K562 (cell line): Measurements from ENCODE around the gene DCAKD. TPM values are rescaled to one million over a fixed set of nuclear protein-coding genes. Genes with fewer than 3 reads are reported as not detected.

Source experiments
- BRF1 ChIP-seq: IDR thresholded peaks from 3 replicates; pipeline ENCODE4 v1.6.1; 2011; ENCODE audit warnings: borderline replicate concordance, mild to moderate bottlenecking; ENCODE audit not compliant: insufficient read length; ENCODE audit errors: extremely low read depth
- DDX20 ChIP-seq: fragments of 450-650 bp; IDR thresholded peaks from 2 replicates; pipeline ENCODE4 v1.6.1; 2016; ENCODE audit warnings: missing genetic modification characterization, low read depth, mild to moderate bottlenecking, missing compliant biosample characterization, moderate library complexity
- DLX4 ChIP-seq: fragments of 250-450 bp; sonication (Bioruptor Pico); IDR thresholded peaks from 2 replicates; pipeline ENCODE4 v1.6.1; 2021; ENCODE audit warnings: mild to moderate bottlenecking
- ESRRA ChIP-seq: fragments of 450-650 bp; IDR thresholded peaks from 2 replicates; pipeline ENCODE4 v1.6.1; 2014; ENCODE audit warnings: low read depth, mild to moderate bottlenecking, moderate library complexity, borderline replicate concordance
- FOXK1 ChIP-seq: sonication (generic); formaldehyde crosslinking; IDR thresholded peaks from 2 replicates; pipeline ENCODE4 v1.8.0; 2022; ENCODE audit warnings: missing genetic modification reagents, mild to moderate bottlenecking, borderline replicate concordance
- GTF3C2 ChIP-seq: IDR thresholded peaks from 3 replicates; pipeline ENCODE4 v1.6.1; 2011; ENCODE audit warnings: borderline replicate concordance, mild to moderate bottlenecking, moderate library complexity; ENCODE audit not compliant: insufficient read length; ENCODE audit errors: extremely low read depth
- HCFC1 ChIP-seq: IDR thresholded peaks from 2 replicates; pipeline ENCODE4 v1.6.1; 2012; ENCODE audit warnings: low read depth, low read length, improper control_type of control experiment
- NCOA1 ChIP-seq: fragments of 450-650 bp; IDR thresholded peaks from 2 replicates; pipeline ENCODE4 v1.6.1; 2016; ENCODE audit warnings: low read depth
- POLR2AphosphoS2 ChIP-seq: IDR thresholded peaks from 2 replicates; pipeline ENCODE4 v1.6.1; 2012; ENCODE audit warnings: low read length, improper control_type of control experiment
- POLR3A ChIP-seq: IDR thresholded peaks from 2 replicates; pipeline ENCODE4 v1.6.1; 2011; ENCODE audit warnings: borderline replicate concordance, mild to moderate bottlenecking, moderate library complexity; ENCODE audit not compliant: insufficient read length, insufficient read depth; ENCODE audit errors: extremely low read depth
- RCOR1 ChIP-seq, 2 experiments: IDR thresholded peaks; 2 replicates each; pipeline ENCODE4 v1.6.1; 2012; ENCODE audit warnings: low read depth in 2 of 2, low read length in 2 of 2, borderline replicate concordance in 1 of 2, improper control_type of control experiment in 1 of 2
- SMARCC2 ChIP-seq: fragments of 450-650 bp; IDR thresholded peaks from 2 replicates; pipeline ENCODE4 v1.6.1; 2017; ENCODE audit warnings: antibody characterized with exemption, moderate library complexity, mild to moderate bottlenecking, low read depth
- ZEB2 ChIP-seq: fragments of 450-650 bp; IDR thresholded peaks from 2 replicates; pipeline ENCODE4 v1.6.1; 2016
- ZMIZ1 ChIP-seq, 2 experiments: fragments of 150-350 bp in 1 of 2; IDR thresholded peaks; 2 replicates each; pipeline ENCODE4 v1.6.1; 2012 to 2016; ENCODE audit warnings: low read depth in 2 of 2, low read length in 2 of 2, mild to moderate bottlenecking in 1 of 2, moderate library complexity in 1 of 2
- ZNF146 ChIP-seq: IDR thresholded peaks from one replicate; pipeline ENCODE4 v1.6.1; 2018; ENCODE audit warnings: missing compliant biosample characterization; ENCODE audit not compliant: unreplicated experiment
- ZNF24 ChIP-seq: fragments of 450-650 bp; IDR thresholded peaks from 2 replicates; pipeline ENCODE4 v1.6.1; 2016
- ZNF280A ChIP-seq: fragments of 450-650 bp; IDR thresholded peaks from 2 replicates; pipeline ENCODE4 v1.6.1; 2018; ENCODE audit warnings: mild to moderate bottlenecking, low read depth; ENCODE audit not compliant: partially characterized antibody
- ZNF696 ChIP-seq: fragments of 250-450 bp; sonication (Bioruptor Pico); conservative IDR thresholded peaks from 2 replicates; pipeline ENCODE4 v1.4.0; 2020; ENCODE audit warnings: mild to moderate bottlenecking, moderate library complexity
- polyA plus RNA-seq, 8 experiments: library from polyadenylated mRNA; depleted of rRNA in 4 of 8; stranded (reverse) in 5 of 8; unstranded in 3 of 8; fragments of >200 nt; fragmentation: Nextera tagmentation in 2 of 8; fragmentation: Illumina TruSeq in 1 of 8; extraction: Ambion mirVana in 2 of 8; extraction: Trizol in 1 of 8; gene quantifications; 2 replicates each; pipeline versions ENCODE4 v1.2.1 to v1.2.3, GENCODE V29; 2011 to 2014; ENCODE audit warnings: inconsistent platforms in 1 of 8, missing spikeins in 1 of 8
- total RNA-seq, 7 experiments: library from RNA; depleted of rRNA in 6 of 7; stranded (reverse); fragments of >200 nt in 6 of 7; fragmentation: Illumina TruSeq in 2 of 7; extraction: Trizol in 2 of 7; gene quantifications; 2 replicates each; pipeline versions ENCODE4 v1.2.1 to v1.2.3, GENCODE V29; 2011 to 2021; ENCODE audit warnings: low replicate concordance in 1 of 7

DCAKD gene
- total and polyA plus RNA-seq, 9 of the 15 experiments (the other 6 are each of a cell fraction or from before 2014, with no cell fraction given), result 7.9 to 35.5 (median 21.4) TPM

- TF ChIP-seq GTF3C2 (no peak), DLX4 (CRISPR knock-in tag) (no peak), ZNF24 (no peak), BRF1 (no peak), FOXK1 (no peak), ZMIZ1 (IDR thresholded peaks at IDR 0.05; ENCODE audit: low read depth in 2 of 2, low read length in 2 of 2) (peak; percentile 10 to 51; a peak in 2 of 4 replicates), SMARCC2 (no peak), RCOR1 (IDR thresholded peaks at IDR 0.05; ENCODE audit: borderline replicate concordance in 1 of 2, low read depth in 2 of 2, low read length in 2 of 2) (peak in 1 of 2 experiments; percentile 24; a peak in 2 of 4 replicates), HCFC1 (peak; percentile 98), ZEB2 (no peak), ESRRA (no peak; the same call in 1 of the 2 replicates), ZNF280A (no peak), POLR3A (no peak), POLR2AphosphoS2 (no peak), DDX20 (no peak), ZNF696 (CRISPR knock-in tag) (no peak), NCOA1 (no peak), ZNF146 (CRISPR knock-in tag) (no peak)
Measured at GRCh38 chr17:45060797-45061605, 9.6 kb upstream of the DCAKD start, which contains the start of gene NMT1 (continued).
